ENCODE data around the gene PPP1R14C. TPM values are rescaled to one million over a fixed set of nuclear protein-coding genes. Genes with fewer than 3 reads are reported as not detected.
"Not testable (repeated sequence)": the region's sequence is repeated elsewhere in the genome, so short reads cannot be mapped to it uniquely, and the experiment has no call there.

PPP1R14C gene
- total RNA-seq, 4 donors from 2014 or later, result 2.1 to 2.9 TPM; not detected in 2

DNA sequence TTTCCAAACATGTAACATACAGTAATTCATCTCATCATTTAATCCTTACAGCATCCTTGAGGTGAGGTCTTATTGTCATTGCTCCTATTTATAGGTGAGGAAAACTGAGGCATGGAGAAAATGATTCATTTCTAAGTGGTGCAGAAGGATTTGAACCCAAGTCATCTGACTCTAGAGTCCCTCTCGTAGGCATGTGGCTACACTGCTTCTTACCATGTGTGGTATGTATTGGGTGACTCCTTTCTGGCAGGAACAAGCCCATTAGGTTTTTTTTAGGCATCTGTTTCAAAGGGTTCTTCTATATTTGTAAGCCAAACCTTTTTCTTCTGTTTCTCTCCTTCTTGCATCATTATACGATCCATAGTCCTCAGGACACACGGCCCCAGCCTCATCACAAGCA, 94.8 kb downstream of the PPP1R14C start:
- H3K4me3 ChIP-seq, result no peak overlapping the region
- intact Hi-C loops (cut with DNase I; ENCODE audit: low total_unique reads), result no loop called here
- H3K9me3 ChIP-seq, result no peaks in the 10 kb centered on the region
- TF ChIP-seq CTCF (IDR thresholded peaks at IDR 0.05), result no peak
- TF ChIP-seq POLR2A (IDR thresholded peaks at IDR 0.05), result no peak
- DNase-seq, result no peak
- no peaks in the 10 kb centered on the region for H3K36me3 ChIP-seq
- no peaks in the 10 kb centered on the region for H3K4me1 ChIP-seq
- no peaks in the 10 kb centered on the region for H3K27me3 ChIP-seq
- H3K27ac ChIP-seq, result no peak overlapping the region

- H3K27ac ChIP-seq, result no peak overlapping the region
- intact Hi-C loops (cut with DNase I; ENCODE audit: low total_unique reads), result no loop called here
- no peaks in the 10 kb centered on the region for H3K4me1 ChIP-seq
- H3K9me3 ChIP-seq, result no peaks in the 10 kb centered on the region
- no peak overlapping the region for H3K4me3 ChIP-seq
- no peak for DNase-seq
- H3K27me3 ChIP-seq, result no peaks in the 10 kb centered on the region
- TF ChIP-seq CTCF (IDR thresholded peaks at IDR 0.05), result no peak
- TF ChIP-seq POLR2A (IDR thresholded peaks at IDR 0.05), result no peak
- no peaks in the 10 kb centered on the region for H3K36me3 ChIP-seq
These were observed 95.5 kb downstream of the PPP1R14C start for GRCh38 chr6:150238336-150238741.

DNA sequence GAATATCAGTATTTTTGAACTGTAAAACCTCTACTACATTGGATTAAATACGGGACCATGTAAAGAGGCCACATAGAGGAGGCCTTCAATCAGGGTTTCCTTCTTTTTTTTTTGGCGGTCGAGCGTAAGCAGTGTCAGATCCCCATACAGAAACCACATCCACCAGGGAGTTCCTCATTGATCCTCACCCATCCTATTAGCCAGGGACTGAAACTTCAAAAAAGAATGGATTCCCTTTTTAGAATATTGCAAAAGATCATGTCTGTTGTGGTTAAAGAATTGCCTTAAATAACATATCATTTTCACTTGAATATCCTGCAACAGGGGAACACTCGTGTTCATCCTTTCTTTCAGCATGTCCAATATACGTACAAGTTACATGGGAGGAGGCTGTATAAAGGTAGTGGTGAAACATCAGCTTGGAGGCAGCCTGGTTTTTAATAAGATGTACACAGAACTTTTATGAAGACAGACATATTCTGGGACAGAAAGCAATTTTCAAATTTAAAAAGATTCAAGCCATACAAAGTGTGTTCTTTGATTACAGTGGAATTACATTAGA, 96.1 kb downstream of the PPP1R14C start:
- no peak overlapping the region for H3K27ac ChIP-seq
- H3K9me3 ChIP-seq, result no peaks in the 10 kb centered on the region
- intact Hi-C loops (cut with DNase I; ENCODE audit: low total_unique reads), result no loop called here
- no peaks in the 10 kb centered on the region for H3K4me1 ChIP-seq
- DNase-seq, result no peak
- TF ChIP-seq POLR2A (IDR thresholded peaks at IDR 0.05), result no peak
- TF ChIP-seq CTCF (IDR thresholded peaks at IDR 0.05), result no peak
- H3K4me3 ChIP-seq, result no peak overlapping the region
- no peaks in the 10 kb centered on the region for H3K27me3 ChIP-seq
- no peaks in the 10 kb centered on the region for H3K36me3 ChIP-seq

DNA sequence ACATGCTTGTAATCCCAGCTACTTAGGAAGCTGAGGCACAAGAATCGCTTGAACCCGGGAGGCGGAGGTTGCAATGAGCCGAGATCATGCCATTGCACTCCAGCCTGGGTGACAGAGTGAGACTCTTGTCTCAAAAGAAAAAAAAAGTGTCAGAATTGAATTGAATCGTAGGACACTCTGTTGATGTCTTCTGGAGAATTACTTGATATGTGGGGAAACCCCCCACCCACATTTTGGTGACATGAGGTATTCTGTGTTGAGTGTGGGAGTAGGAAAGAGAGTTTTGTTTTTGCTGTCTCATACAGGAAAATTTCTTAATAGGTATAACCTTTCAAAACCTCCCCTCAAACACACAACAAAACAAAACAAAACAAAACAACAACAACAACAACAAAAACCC, 98.9 kb downstream of the PPP1R14C start:
- H3K4me1 ChIP-seq; H3K27me3 ChIP-seq; H3K9me3 ChIP-seq; DNase-seq; intact Hi-C loops (cut with DNase I; ENCODE audit: low total_unique reads); H3K36me3 ChIP-seq; H3K4me3 ChIP-seq; H3K27ac ChIP-seq: not testable (repeated sequence)

DNA sequence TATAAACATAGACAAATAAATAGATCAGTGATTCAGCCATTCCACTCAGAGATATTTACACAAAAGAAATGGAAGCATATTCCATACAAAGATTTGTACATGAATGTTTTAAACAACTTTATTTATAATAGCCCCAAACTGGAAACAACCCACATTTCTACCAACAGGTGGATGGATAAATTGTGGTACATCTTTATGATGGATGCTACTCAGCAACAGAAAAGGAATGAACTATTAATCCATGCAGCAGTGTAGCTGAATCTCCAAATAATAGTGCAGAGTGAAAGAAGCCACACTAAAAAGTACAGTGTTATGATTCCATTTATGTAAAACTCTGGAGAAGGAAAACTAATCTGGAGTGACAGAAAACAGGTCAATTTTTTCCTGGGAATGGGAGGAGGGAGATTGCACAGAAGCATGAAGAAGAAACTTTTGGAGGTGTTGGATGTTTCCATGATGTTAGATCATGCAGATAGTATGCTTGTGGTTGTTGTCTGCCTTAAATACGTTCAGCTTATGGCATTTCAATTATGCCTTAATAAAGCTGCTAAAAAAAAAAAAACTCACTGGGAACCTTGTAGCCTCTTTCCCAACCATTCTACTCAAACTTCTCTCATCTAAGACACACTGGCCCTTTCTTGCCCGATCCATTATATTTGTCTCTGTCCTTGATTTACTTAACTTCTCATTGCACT, 100.9 kb downstream of the PPP1R14C start:
- TF ChIP-seq CTCF (IDR thresholded peaks at IDR 0.05) (no peak), POLR2A (IDR thresholded peaks at IDR 0.05) (no peak)
- Histone ChIP-seq H3K27me3 (no peaks in the 10 kb centered on the region), H3K9me3 (no peaks in the 10 kb centered on the region), H3K4me3 (no peak overlapping the region), H3K36me3 (no peaks in the 10 kb centered on the region), H3K27ac (no peak overlapping the region), H3K4me1 (no peaks in the 10 kb centered on the region)
- intact Hi-C loops (cut with DNase I; ENCODE audit: low total_unique reads), result no loop called here
- DNase-seq, result no peak

Data from uterus (tissue), 4 donors.